ENCODE data around the gene ALDOA.

DNA sequence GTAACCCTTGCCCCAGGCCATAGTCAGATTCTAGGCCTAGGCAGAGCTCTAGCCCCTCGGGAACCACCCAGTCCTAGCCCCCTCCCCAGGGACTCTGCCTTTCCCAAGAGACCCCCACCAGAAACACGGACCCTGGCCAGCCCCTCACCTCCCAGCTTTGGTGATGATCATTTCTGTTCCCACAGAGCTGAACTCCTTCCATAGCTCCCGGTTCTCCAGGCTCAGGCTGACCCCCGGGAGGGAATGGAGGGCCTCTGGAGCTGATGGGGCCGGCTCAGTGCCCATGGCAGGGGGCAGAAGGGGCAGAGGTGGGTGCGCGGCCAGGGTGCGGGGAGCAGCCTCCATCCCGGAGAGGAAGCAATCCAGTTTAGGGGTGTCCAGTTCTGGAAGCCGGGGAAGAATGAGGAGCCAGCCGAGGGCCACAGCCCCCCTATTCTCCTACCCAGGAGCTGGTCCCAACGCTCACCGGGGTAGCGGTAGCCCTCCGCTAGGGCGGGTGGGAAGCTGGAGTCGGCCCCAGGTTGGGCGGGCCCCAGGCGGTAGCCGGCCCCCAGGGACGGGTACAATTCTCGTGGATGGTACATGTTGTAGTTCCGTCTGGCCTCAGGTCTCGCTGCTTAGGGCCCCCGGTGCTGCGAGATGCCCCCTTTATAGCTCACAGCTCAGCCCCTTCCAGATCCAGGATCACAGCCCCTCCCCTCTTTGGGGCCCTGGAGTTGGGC is 25.2 kb downstream of the ALDOA start:
- TF ChIP-seq, protein P1, sequence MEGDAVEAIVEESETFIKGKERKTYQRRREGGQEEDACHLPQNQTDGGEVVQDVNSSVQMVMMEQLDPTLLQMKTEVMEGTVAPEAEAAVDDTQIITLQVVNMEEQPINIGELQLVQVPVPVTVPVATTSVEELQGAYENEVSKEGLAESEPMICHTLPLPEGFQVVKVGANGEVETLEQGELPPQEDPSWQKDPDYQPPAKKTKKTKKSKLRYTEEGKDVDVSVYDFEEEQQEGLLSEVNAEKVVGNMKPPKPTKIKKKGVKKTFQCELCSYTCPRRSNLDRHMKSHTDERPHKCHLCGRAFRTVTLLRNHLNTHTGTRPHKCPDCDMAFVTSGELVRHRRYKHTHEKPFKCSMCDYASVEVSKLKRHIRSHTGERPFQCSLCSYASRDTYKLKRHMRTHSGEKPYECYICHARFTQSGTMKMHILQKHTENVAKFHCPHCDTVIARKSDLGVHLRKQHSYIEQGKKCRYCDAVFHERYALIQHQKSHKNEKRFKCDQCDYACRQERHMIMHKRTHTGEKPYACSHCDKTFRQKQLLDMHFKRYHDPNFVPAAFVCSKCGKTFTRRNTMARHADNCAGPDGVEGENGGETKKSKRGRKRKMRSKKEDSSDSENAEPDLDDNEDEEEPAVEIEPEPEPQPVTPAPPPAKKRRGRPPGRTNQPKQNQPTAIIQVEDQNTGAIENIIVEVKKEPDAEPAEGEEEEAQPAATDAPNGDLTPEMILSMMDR (IDR thresholded peaks at IDR 0.05; ENCODE audit: insufficient read depth, low read length): no peak
- TF ChIP-seq POLR2AphosphoS5 (IDR thresholded peaks at IDR 0.05; ENCODE audit: low read depth) (no peak), REST (IDR thresholded peaks at IDR 0.05; ENCODE audit: insufficient replicate concordance, low read depth) (no peak), GABPA (IDR thresholded peaks at IDR 0.05; ENCODE audit: low read depth) (no peak), SPI1 (IDR thresholded peaks at IDR 0.05; ENCODE audit: borderline replicate concordance, low read depth) (no peak)
